NCI-H82 treated with DMSO at 0.1 percent for 48 hours (cell line): ENCODE measurements around the gene HHAT.

Source experiments
- DNase-seq: peaks from one replicate; lab custom pipeline; 2025; ENCODE audit not compliant: unreplicated experiment; lab: John Stamatoyannopoulos, UW

The HHAT gene

GRCh38 chr1:210588357-210588756, 259.7 kb downstream of the HHAT start:
- no peak for DNase-seq

GRCh38 chr1:210588946-210589345, 260.2 kb downstream of the HHAT start:
- no peak for DNase-seq

- DNase-seq: no peak
Measured at GRCh38 chr1:210591214-210591613, 262.5 kb downstream of the HHAT start.

- DNase-seq: no peak
Measured at GRCh38 chr1:210594605-210595004, 265.9 kb downstream of the HHAT start.

- DNase-seq: no peak
Measured at GRCh38 chr1:210596641-210597040, 267.9 kb downstream of the HHAT start.

- DNase-seq: no peak
Measured at GRCh38 chr1:210597555-210598134, 268.9 kb downstream of the HHAT start.

- no peak for DNase-seq
Measured at GRCh38 chr1:210598135-210598652, 269.5 kb downstream of the HHAT start.

GRCh38 chr1:210600421-210601159, 271.9 kb downstream of the HHAT start:
- DNase-seq: no peak

- DNase-seq: no peak
Measured at GRCh38 chr1:210603123-210603522, 274.4 kb downstream of the HHAT start.

- no peak for DNase-seq
Measured at GRCh38 chr1:210605099-210605498, 276.4 kb downstream of the HHAT start.

- peak; percentile 98 for DNase-seq
Measured at GRCh38 chr1:210607361-210607760, 278.7 kb downstream of the HHAT start.

- DNase-seq: no peak
Measured at GRCh38 chr1:210608767-210609166, 280.1 kb downstream of the HHAT start.

GRCh38 chr1:210616356-210616755, 287.7 kb downstream of the HHAT start:
- DNase-seq: no peak

- DNase-seq: no peak
Measured at GRCh38 chr1:210617293-210617692, 288.6 kb downstream of the HHAT start.

GRCh38 chr1:210618369-210618768, 289.7 kb downstream of the HHAT start:
- DNase-seq: peak; percentile 77

- no peak for DNase-seq
Measured at GRCh38 chr1:210620867-210621488, 292.3 kb downstream of the HHAT start.

GRCh38 chr1:210621712-210622111, 293.0 kb downstream of the HHAT start:
- DNase-seq: no peak

- DNase-seq: no peak
Measured at GRCh38 chr1:210624722-210625121, 296.0 kb downstream of the HHAT start.

- no peak for DNase-seq
Measured at GRCh38 chr1:210625715-210626114, 297.0 kb downstream of the HHAT start.

- no peak for DNase-seq
Measured at GRCh38 chr1:210626341-210626740, 297.6 kb downstream of the HHAT start.

GRCh38 chr1:210627755-210628154, 299.1 kb downstream of the HHAT start:
- DNase-seq: no peak

- DNase-seq: no peak
Measured at GRCh38 chr1:210629276-210629675, 300.6 kb downstream of the HHAT start.
